Measurements from ENCODE around the gene SERPING1.

The SERPING1 gene

GRCh38 chr11:57652662-57653061 lies 55.2 kb downstream of the SERPING1 start:
- TF ChIP-seq, protein P1, sequence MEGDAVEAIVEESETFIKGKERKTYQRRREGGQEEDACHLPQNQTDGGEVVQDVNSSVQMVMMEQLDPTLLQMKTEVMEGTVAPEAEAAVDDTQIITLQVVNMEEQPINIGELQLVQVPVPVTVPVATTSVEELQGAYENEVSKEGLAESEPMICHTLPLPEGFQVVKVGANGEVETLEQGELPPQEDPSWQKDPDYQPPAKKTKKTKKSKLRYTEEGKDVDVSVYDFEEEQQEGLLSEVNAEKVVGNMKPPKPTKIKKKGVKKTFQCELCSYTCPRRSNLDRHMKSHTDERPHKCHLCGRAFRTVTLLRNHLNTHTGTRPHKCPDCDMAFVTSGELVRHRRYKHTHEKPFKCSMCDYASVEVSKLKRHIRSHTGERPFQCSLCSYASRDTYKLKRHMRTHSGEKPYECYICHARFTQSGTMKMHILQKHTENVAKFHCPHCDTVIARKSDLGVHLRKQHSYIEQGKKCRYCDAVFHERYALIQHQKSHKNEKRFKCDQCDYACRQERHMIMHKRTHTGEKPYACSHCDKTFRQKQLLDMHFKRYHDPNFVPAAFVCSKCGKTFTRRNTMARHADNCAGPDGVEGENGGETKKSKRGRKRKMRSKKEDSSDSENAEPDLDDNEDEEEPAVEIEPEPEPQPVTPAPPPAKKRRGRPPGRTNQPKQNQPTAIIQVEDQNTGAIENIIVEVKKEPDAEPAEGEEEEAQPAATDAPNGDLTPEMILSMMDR (IDR thresholded peaks at IDR 0.05; ENCODE audit: poor library complexity, severe bottlenecking), result no peak
- Histone ChIP-seq H3K4me3 (ENCODE audit: severe bottlenecking) (no peak overlapping the region), H3K27me3 (ENCODE audit: insufficient read depth, poor library complexity, severe bottlenecking) (peaks cover 18% of the 10 kb centered on the region), H3K36me3 (ENCODE audit: low read depth) (no peaks in the 10 kb centered on the region), H3K4me1 (ENCODE audit: insufficient read depth, poor library complexity, severe bottlenecking) (peaks cover 8% of the 10 kb centered on the region), H3K9me3 (ENCODE audit: severe bottlenecking) (no peaks in the 10 kb centered on the region), H3K27ac (ENCODE audit: poor library complexity, severe bottlenecking) (no peak overlapping the region)
- DNase-seq (ENCODE audit: low spot score) (no peak), ATAC-seq (ENCODE audit: low read depth) (no peak)

GRCh38 chr11:57653163-57653562 lies 55.7 kb downstream of the SERPING1 start:
- Histone ChIP-seq H3K4me3 (ENCODE audit: severe bottlenecking) (no peak overlapping the region), H3K36me3 (ENCODE audit: low read depth) (no peaks in the 10 kb centered on the region)
- no peak for DNase-seq (ENCODE audit: low spot score)

DNA sequence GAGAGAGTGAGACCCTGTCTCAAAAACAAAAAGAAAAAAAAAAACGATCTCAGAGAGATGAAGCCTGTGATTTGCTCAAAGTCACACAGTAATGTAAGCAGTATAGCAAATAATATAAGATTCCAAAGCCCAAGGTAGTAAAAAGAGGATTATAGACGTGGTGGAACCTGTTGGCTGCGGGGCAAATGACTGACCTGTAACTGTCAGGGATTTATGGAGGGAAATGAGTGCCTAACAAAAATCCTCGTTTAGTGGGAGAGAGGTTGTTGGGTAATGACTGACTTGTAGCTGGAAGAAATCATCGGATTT lies 59.4 kb downstream of the SERPING1 start:
- Histone ChIP-seq H3K4me1 (ENCODE audit: insufficient read depth, poor library complexity, severe bottlenecking) (peaks cover 4% of the 10 kb centered on the region), H3K36me3 (ENCODE audit: low read depth) (peaks cover 30% of the 10 kb centered on the region), H3K9me3 (ENCODE audit: severe bottlenecking) (no peaks in the 10 kb centered on the region), H3K27me3 (ENCODE audit: insufficient read depth, poor library complexity, severe bottlenecking) (no peaks in the 10 kb centered on the region), H3K4me3 (ENCODE audit: severe bottlenecking) (peak overlapping the region; percentile 65), H3K27ac (ENCODE audit: poor library complexity, severe bottlenecking) (peak overlapping the region; percentile 32)
- ATAC-seq (ENCODE audit: low read depth), result no peak
- DNase-seq (ENCODE audit: low spot score), result no peak
- TF ChIP-seq, protein P1 (IDR thresholded peaks at IDR 0.05; ENCODE audit: poor library complexity, severe bottlenecking), result no peak

More at GRCh38 chr11:57653163-57653562, 55.7 kb downstream of the SERPING1 start:
- TF ChIP-seq, protein P1 (IDR thresholded peaks at IDR 0.05; ENCODE audit: poor library complexity, severe bottlenecking), result no peak
- no peak for ATAC-seq (ENCODE audit: low read depth)
- H3K27me3 ChIP-seq (ENCODE audit: insufficient read depth, poor library complexity, severe bottlenecking), result peaks cover 13% of the 10 kb centered on the region
- H3K27ac ChIP-seq (ENCODE audit: poor library complexity, severe bottlenecking), result no peak overlapping the region
- peaks cover 8% of the 10 kb centered on the region for H3K4me1 ChIP-seq (ENCODE audit: insufficient read depth, poor library complexity, severe bottlenecking)
- no peaks in the 10 kb centered on the region for H3K9me3 ChIP-seq (ENCODE audit: severe bottlenecking)

GRCh38 chr11:57657194-57658022 lies 59.9 kb downstream of the SERPING1 start, which contains the start of gene CLP1:
CLP1 (plus strand) TSS chr11:57657762; CDS start chr11:57659477, 1,715 bp downstream.
- ATAC-seq (ENCODE audit: low read depth), result peak; percentile 98
- H3K27me3 ChIP-seq (ENCODE audit: insufficient read depth, poor library complexity, severe bottlenecking), result no peaks in the 10 kb centered on the region
- peak; percentile 98 for DNase-seq (ENCODE audit: low spot score)
- H3K36me3 ChIP-seq (ENCODE audit: low read depth), result peaks cover 36% of the 10 kb centered on the region
- H3K4me1 ChIP-seq (ENCODE audit: insufficient read depth, poor library complexity, severe bottlenecking), result peaks cover 4% of the 10 kb centered on the region
- H3K27ac ChIP-seq (ENCODE audit: poor library complexity, severe bottlenecking), result peak within 1 kb of the TSS; percentile 32
- H3K4me3 ChIP-seq (ENCODE audit: severe bottlenecking), result peak within 1 kb of the TSS; percentile 65
- TF ChIP-seq, protein P1 (IDR thresholded peaks at IDR 0.05; ENCODE audit: poor library complexity, severe bottlenecking), result no peak
- no peaks in the 10 kb centered on the region for H3K9me3 ChIP-seq (ENCODE audit: severe bottlenecking)

GRCh38 chr11:57658023-57658361 lies 60.5 kb downstream of the SERPING1 start:
- Histone ChIP-seq H3K36me3 (ENCODE audit: low read depth) (peaks cover 38% of the 10 kb centered on the region), H3K27ac (ENCODE audit: poor library complexity, severe bottlenecking) (peak overlapping the region; percentile 32), H3K9me3 (ENCODE audit: severe bottlenecking) (no peaks in the 10 kb centered on the region), H3K4me3 (ENCODE audit: severe bottlenecking) (peak overlapping the region; percentile 65), H3K4me1 (ENCODE audit: insufficient read depth, poor library complexity, severe bottlenecking) (peaks cover 4% of the 10 kb centered on the region), H3K27me3 (ENCODE audit: insufficient read depth, poor library complexity, severe bottlenecking) (no peaks in the 10 kb centered on the region)
- TF ChIP-seq, protein P1 (IDR thresholded peaks at IDR 0.05; ENCODE audit: poor library complexity, severe bottlenecking), result no peak
- DNase-seq (ENCODE audit: low spot score), result no peak
- no peak for ATAC-seq (ENCODE audit: low read depth)

Measured in RWPE2 (cell line).